CD4-positive, alpha-beta T cell (primary cell): ENCODE results near the gene SPSB4. TPM values are rescaled to one million over a fixed set of nuclear protein-coding genes. Genes with fewer than 3 reads are reported as not detected.

Experiments
- ATAC-seq: fragments of 200-7000 bp; cut with Tn5 transposase; one replicate; pipeline ENCODE4 v1.10.0; 2022; ENCODE audit warnings: mild to moderate bottlenecking; ENCODE audit not compliant: poor library complexity
- CTCF ChIA-PET: fragments of 350-600 bp; sonication (Branson Sonifier 250); formaldehyde crosslinking; loops from one replicate; lab custom pipeline; 2021; ENCODE audit warnings: antibody characterized with exemption, inconsistent platforms; lab: Charles Lee
- POLR2A ChIA-PET: fragments of 350-600 bp; sonication (Branson Sonifier 250); formaldehyde crosslinking; loops from one replicate; lab custom pipeline; 2021; ENCODE audit warnings: antibody characterized with exemption, inconsistent platforms; lab: Charles Lee
- DNase-seq, 14 experiments: peaks; one replicate each; pipeline ENCODE4 v3.0.0-alpha.2; 2013 to 2020; ENCODE audit warnings: mixed read lengths in 2 of 14
- H3K27ac ChIP-seq, 2 donors: one replicate each; pipeline versions ENCODE4 v1.5.1 to v1.7.0; 2013; ENCODE audit warnings: low read length in 2 of 2, low read depth in 1 of 2, mild to moderate bottlenecking in 1 of 2
- H3K27me3 ChIP-seq, 2 experiments: 1 replicate in 1 of 2; 2 replicates in 1 of 2; pipeline versions ENCODE4 v1.6.1 to v1.7.0; 2013; ENCODE audit warnings: low read length in 2 of 2, control low read depth in 1 of 2, mild to moderate bottlenecking in 1 of 2, moderate library complexity in 1 of 2; ENCODE audit not compliant: insufficient read depth in 2 of 2, control insufficient read depth in 1 of 2
- H3K36me3 ChIP-seq: one replicate; pipeline ENCODE4 v1.6.1; 2013; ENCODE audit warnings: low read length, control low read depth; ENCODE audit not compliant: insufficient read depth
- H3K4me1 ChIP-seq: one replicate; pipeline ENCODE4 v1.6.1; 2013; ENCODE audit warnings: low read length, control low read depth; ENCODE audit not compliant: insufficient read depth
- H3K4me3 ChIP-seq: one replicate; pipeline ENCODE4 v1.5.1; 2013; ENCODE audit warnings: mild to moderate bottlenecking, low read length, moderate library complexity
- H3K9me3 ChIP-seq, 2 experiments: 1 replicate in 1 of 2; 2 replicates in 1 of 2; pipeline versions ENCODE4 v1.6.1 to v1.7.0; 2013; ENCODE audit warnings: low read length in 2 of 2, mild to moderate bottlenecking in 2 of 2, control low read depth in 1 of 2, moderate library complexity in 1 of 2; ENCODE audit not compliant: control insufficient read depth in 1 of 2, insufficient read depth in 1 of 2
- H3K27ac Mint-ChIP-seq: one replicate; pipeline ENCODE4 v1.8.0; 2020; ENCODE audit warnings: mixed read lengths
- H3K27me3 Mint-ChIP-seq: one replicate; pipeline ENCODE4 v1.8.0; 2021; ENCODE audit warnings: mixed read lengths
- H3K36me3 Mint-ChIP-seq: one replicate; pipeline ENCODE4 v1.8.0; 2021; ENCODE audit warnings: low read depth, mixed read lengths
- H3K4me1 Mint-ChIP-seq: one replicate; pipeline ENCODE4 v1.8.0; 2021; ENCODE audit warnings: low read depth, mixed read lengths
- H3K4me3 Mint-ChIP-seq: one replicate; pipeline ENCODE4 v1.8.0; 2020; ENCODE audit warnings: mild to moderate bottlenecking, mixed read lengths
- H3K9me3 Mint-ChIP-seq: one replicate; pipeline ENCODE4 v1.8.0; 2020; ENCODE audit warnings: mixed read lengths
- CTCF ChIP-seq: fragments of 200-600 bp; IDR thresholded peaks from one replicate; pipeline ENCODE4 v1.8.0; 2022; ENCODE audit warnings: antibody characterized with exemption, mild to moderate bottlenecking
- intact Hi-C, 2 experiments: fragments of 100-400 bp; cut with DNase I in 1 of 2; cut with micrococcal nuclease in 1 of 2; formaldehyde crosslinking; loops; one replicate each; pipeline versions ENCODE4 v1.15.1 to v1.9.0; 2023 to 2025; cut with DNase I, micrococcal nuclease
- total RNA-seq, 174 experiments: library from RNA in 2 of 174; stranded (reverse) in 2 of 174; gene quantifications; one replicate each; pipeline ENCODE4 v1.2.3 and lab custom pipeline; 2021 to 2026

The SPSB4 gene
- total RNA-seq, 2 experiments from 2014 or later, result not detected

- Histone ChIP-seq H3K4me3 (no peak overlapping the region), H3K9me3 (no peaks in the 10 kb centered on the region), H3K4me1 (no peaks in the 10 kb centered on the region), H3K27me3 (no peaks in the 10 kb centered on the region), H3K27ac (no peak overlapping the region), H3K36me3 (no peaks in the 10 kb centered on the region)
- peak; percentile 8 to 79 (median 38) for DNase-seq
- ChIA-PET CTCF (interaction anchor here (0.6 to 1.4 kb wide), 3 partner anchors 10 to 1678 kb away, joined by 3 to 4 read pairs (median 3); no protein-coding TSS in a partner anchor), POLR2A (interaction anchor here (1.0 kb wide), 1 partner anchor 106 kb away, joined by 3 read pairs; no protein-coding TSS in a partner anchor)
- peak; percentile 82 for TF ChIP-seq CTCF
- Mint-ChIP-seq H3K4me1 (no peaks in the 10 kb centered on the region), H3K27ac (no peak overlapping the region), H3K27me3 (no peaks in the 10 kb centered on the region), H3K4me3 (no peak overlapping the region), H3K9me3 (no peaks in the 10 kb centered on the region), H3K36me3 (no peaks in the 10 kb centered on the region)
- ATAC-seq, result peak; percentile 48
- intact Hi-C loops, result loop anchor here (2.0 to 5.0 kb wide), 6 partner anchors 87 to 1679 kb away; no protein-coding TSS in a partner anchor
Observed at GRCh38 chr3:141105828-141106628, 54.9 kb downstream of the SPSB4 start.

- H3K27me3 ChIP-seq, result peaks cover 0 to 2% of the 10 kb centered on the region in 2 experiments
- no peaks in the 10 kb centered on the region for H3K9me3 Mint-ChIP-seq
- ATAC-seq (no peak), DNase-seq (peak in 1 of 14 experiments; percentile 17)
- no peaks in the 10 kb centered on the region for H3K27me3 Mint-ChIP-seq
- ChIA-PET CTCF (no interaction called here), POLR2A (no interaction called here)
- H3K4me1 Mint-ChIP-seq, result no peaks in the 10 kb centered on the region
- H3K36me3 ChIP-seq, result no peaks in the 10 kb centered on the region
- no peak overlapping the region for H3K27ac Mint-ChIP-seq
- H3K4me1 ChIP-seq, result no peaks in the 10 kb centered on the region
- H3K36me3 Mint-ChIP-seq, result no peaks in the 10 kb centered on the region
- no peaks in the 10 kb centered on the region for H3K9me3 ChIP-seq
- no peak overlapping the region for H3K27ac ChIP-seq
- H3K4me3 ChIP-seq, result no peak overlapping the region
- no peak for TF ChIP-seq CTCF
- H3K4me3 Mint-ChIP-seq, result no peak overlapping the region
- intact Hi-C loops, result loop anchor here (2.0 to 5.0 kb wide), 5 partner anchors 86 to 1680 kb away; no protein-coding TSS in a partner anchor
Observed at GRCh38 chr3:141106842-141107241, 55.7 kb downstream of the SPSB4 start.

- Mint-ChIP-seq H3K9me3 (no peaks in the 10 kb centered on the region), H3K4me3 (no peak overlapping the region), H3K4me1 (no peaks in the 10 kb centered on the region), H3K27ac (no peak overlapping the region), H3K36me3 (no peaks in the 10 kb centered on the region), H3K27me3 (no peaks in the 10 kb centered on the region)
- H3K4me3 ChIP-seq, result no peak overlapping the region
- ChIA-PET CTCF (no interaction called here), POLR2A (no interaction called here)
- H3K4me1 ChIP-seq, result no peaks in the 10 kb centered on the region
- H3K9me3 ChIP-seq, result no peaks in the 10 kb centered on the region
- TF ChIP-seq CTCF, result no peak
- peaks cover 0 to 2% of the 10 kb centered on the region in 2 experiments for H3K27me3 ChIP-seq
- H3K36me3 ChIP-seq, result no peaks in the 10 kb centered on the region
- intact Hi-C loops, result loop anchor here in 1 of 2 experiments (2.0 to 5.0 kb wide), 3 partner anchors 96 to 1681 kb away; no protein-coding TSS in a partner anchor
- H3K27ac ChIP-seq, result no peak overlapping the region
- ATAC-seq (no peak), DNase-seq (peak in 1 of 14 experiments; percentile 6)
Observed at GRCh38 chr3:141108039-141108438, 56.9 kb downstream of the SPSB4 start.
